HepG2 (cell line): ENCODE measurements around the gene CALR. TPM values are rescaled to one million over a fixed set of nuclear protein-coding genes. Genes with fewer than 3 reads are reported as not detected.
A peak's percentile ranks its signal among the peaks of the same experiment; 100 is the strongest.

ENCODE experiments used
- ATAC-seq: fragments of 200-7000 bp; cut with Tn5 transposase; 3 replicates; pipeline ENCODE4 v1.9.1; 2020; ENCODE audit warnings: mild to moderate bottlenecking, moderate library complexity
- BruUV-seq: library from RNA; stranded (reverse); fragments of 400-500 nt; replicated peaks from 2 replicates; lab custom pipeline; 2021; lab: Mats Ljungman, UMichigan
- CTCF ChIA-PET: fragments of 300-600 bp; formaldehyde crosslinking; extraction: SDS; loops from one replicate; lab custom pipeline; 2021; ENCODE audit warnings: low total read pairs, inconsistent platforms, low intra/inter-chr PET ratio; lab: Yijun Ruan, JAX
- POLR2A ChIA-PET: fragments of 350-600 bp; sonication (Branson Sonifier 250); formaldehyde crosslinking; loops from one replicate; lab custom pipeline; 2020; ENCODE audit warnings: antibody characterized with exemption, inconsistent platforms; lab: Yijun Ruan, JAX
- DNase-seq: peaks from one replicate; pipeline ENCODE4 v3.0.0-alpha.2; 2015; ENCODE audit warnings: low spot score
- FAIRE-seq: peaks from 3 replicates; lab custom pipeline; 2011; peaks lifted over from hg19 to GRCh38; lab: Jason Lieb, UNC
- H2AFZ ChIP-seq: one replicate; pipeline ENCODE4 v1.6.1; 2011; ENCODE audit warnings: low read length, inconsistent platforms
- H3K27ac ChIP-seq: fragments of 300-600 bp; 3 replicates; pipeline ENCODE4 v1.8.0; 2011; ENCODE audit warnings: mixed run types, mild to moderate bottlenecking, mixed read lengths, low read length, inconsistent platforms; ENCODE audit not compliant: insufficient read depth; ENCODE audit errors: extremely low read length
- H3K27me3 ChIP-seq, 2 experiments: fragments of 200-600 bp in 1 of 2; 2 replicates in 1 of 2; 3 replicates in 1 of 2; pipeline versions ENCODE4 v1.6.0 to v1.8.0; 2011; ENCODE audit warnings: low read length in 2 of 2, mild to moderate bottlenecking in 2 of 2, moderate library complexity in 2 of 2, inconsistent platforms in 1 of 2; ENCODE audit not compliant: insufficient read depth in 2 of 2, control insufficient read depth in 1 of 2
- H3K36me3 ChIP-seq, 2 experiments: fragments of 200-600 bp in 1 of 2; replicated peaks in 1 of 2; 2 replicates in 1 of 2; 3 replicates in 1 of 2; pipeline versions ENCODE4 v1.5.1 to v1.8.0; 2011; ENCODE audit warnings: low read length in 2 of 2, inconsistent platforms in 1 of 2; ENCODE audit not compliant: insufficient read depth in 2 of 2, control insufficient read depth in 1 of 2
- H3K4me1 ChIP-seq: 2 replicates; pipeline ENCODE4 v1.5.1; 2012; ENCODE audit warnings: low read length, inconsistent platforms; ENCODE audit not compliant: insufficient read depth
- H3K4me2 ChIP-seq: 2 replicates; pipeline ENCODE4 v1.6.0; 2011; ENCODE audit warnings: low read depth, low read length, inconsistent platforms
- H3K4me3 ChIP-seq, 3 experiments: fragments of 200-600 bp in 1 of 3; sonication (generic), shearing (Covaris generic) in 1 of 3; replicated peaks in 1 of 3; 2 replicates each; pipeline ENCODE4 v1.5.1; 2011 to 2016; ENCODE audit warnings: low read length in 3 of 3, inconsistent platforms in 2 of 3, low read depth in 2 of 3, mild to moderate bottlenecking in 2 of 3, control low read depth in 1 of 3, mixed read lengths in 1 of 3; ENCODE audit not compliant: insufficient read depth in 1 of 3
- H3K79me2 ChIP-seq: one replicate; pipeline ENCODE4 v1.6.1; 2011; ENCODE audit warnings: low read length, inconsistent platforms; ENCODE audit not compliant: insufficient read depth
- H3K9ac ChIP-seq: 2 replicates; pipeline ENCODE4 v1.6.0; 2011; ENCODE audit warnings: mild to moderate bottlenecking, low read depth, low read length, inconsistent platforms; ENCODE audit not compliant: insufficient read depth
- H3K9me3 ChIP-seq: 2 replicates; pipeline ENCODE4 v1.5.1; 2012; ENCODE audit warnings: mild to moderate bottlenecking, low read length
- H4K20me1 ChIP-seq: 2 replicates; pipeline ENCODE4 v1.6.0; 2011; ENCODE audit warnings: inconsistent platforms, mild to moderate bottlenecking, low read length, moderate library complexity; ENCODE audit not compliant: insufficient read depth
- FIP1L1 ChIP-seq: fragments of 200-400 bp; formaldehyde crosslinking; IDR thresholded peaks from 2 replicates; pipeline ENCODE4 v1.6.1; 2018; ENCODE audit warnings: low read depth, mild to moderate bottlenecking, low read length, moderate library complexity, borderline replicate concordance; ENCODE audit not compliant: insufficient read depth
- IRF2 ChIP-seq: IDR thresholded peaks from 2 replicates; pipeline ENCODE4 v1.6.1; 2018; ENCODE audit warnings: missing genetic modification reagents, missing compliant biosample characterization
- MXI1 ChIP-seq: IDR thresholded peaks from 3 replicates; pipeline ENCODE4 v1.6.1; 2012; ENCODE audit warnings: low read depth, low read length, inconsistent platforms, borderline replicate concordance
- NFE2 ChIP-seq: sonication (generic); formaldehyde crosslinking; IDR thresholded peaks from 2 replicates; pipeline ENCODE4 v1.4.0; 2020; ENCODE audit warnings: missing genetic modification reagents
- RXRA ChIP-seq: sonication (generic); formaldehyde crosslinking; IDR thresholded peaks from 2 replicates; pipeline ENCODE4 v1.5.1; 2020; ENCODE audit warnings: missing genetic modification reagents
- SSRP1 ChIP-seq: IDR thresholded peaks from 2 replicates; pipeline ENCODE4 v1.6.1; 2016; ENCODE audit warnings: control low read depth
- ZFP91 ChIP-seq: sonication (generic); formaldehyde crosslinking; IDR thresholded peaks from 2 replicates; pipeline ENCODE4 v1.9.0; 2022; ENCODE audit warnings: missing genetic modification reagents, mild to moderate bottlenecking, borderline replicate concordance
- ZHX1 ChIP-seq: sonication (generic); formaldehyde crosslinking; IDR thresholded peaks from 2 replicates; pipeline ENCODE4 v1.8.1; 2022; ENCODE audit warnings: low read depth, mild to moderate bottlenecking, missing genetic modification reagents
- ZNF333 ChIP-seq: sonication (generic); formaldehyde crosslinking; IDR thresholded peaks from 2 replicates; pipeline ENCODE4 v1.4.0; 2020; ENCODE audit warnings: mild to moderate bottlenecking, missing genetic modification reagents, borderline replicate concordance
- ZNF451 ChIP-seq: sonication (generic); formaldehyde crosslinking; IDR thresholded peaks from 2 replicates; pipeline ENCODE4 v1.5.0; 2020; ENCODE audit warnings: mild to moderate bottlenecking, missing genetic modification reagents
- WGBS: methylation state at CpG from one replicate; pipeline ENCODE4 v1.1.6; 2017; ENCODE audit warnings: low lambda C conversion rate; 5-methylcytosine and 5-hydroxymethylcytosine counted together
- in situ Hi-C: cut with HindIII; loops from 2 replicates; pipeline ENCODE4 v1.10.0; 2017; ENCODE audit warnings: low pct_unique_long_range_greater_than_20kb; ENCODE audit not compliant: extremely low pct_ligation_motif_present
- intact Hi-C: fragments of 100-400 bp; cut with micrococcal nuclease; formaldehyde crosslinking; loops from one replicate; pipeline ENCODE4 v1.10.0; 2022; ENCODE audit not compliant: unreplicated experiment
- polyA plus RNA-seq, 8 experiments: library from polyadenylated mRNA; depleted of rRNA in 3 of 8; stranded (reverse) in 7 of 8; unstranded in 1 of 8; fragments of >200 nt; fragmentation: Illumina TruSeq in 4 of 8; extraction: Trizol in 4 of 8; gene quantifications; 2 replicates each; pipeline versions ENCODE4 v1.2.1 to v1.2.3, GENCODE V29; 2011 to 2016; ENCODE audit warnings: low read depth in 4 of 8, missing spikeins in 1 of 8, mixed read lengths in 1 of 8; ENCODE audit not compliant: insufficient read depth in 1 of 8
- total RNA-seq, 5 experiments: library from RNA; depleted of rRNA; stranded (reverse); fragments of >200 nt; fragmentation: Illumina TruSeq; extraction: Trizol; gene quantifications; 2 replicates each; pipeline ENCODE4 v1.2.3, GENCODE V29; 2016; ENCODE audit warnings: low read depth in 1 of 5
- TF ChIP-seq, protein P1 (sequence below): sonication (generic); formaldehyde crosslinking; IDR thresholded peaks from 2 replicates; pipeline ENCODE4 v1.5.0; 2020; ENCODE audit warnings: missing genetic modification reagents
- TF ChIP-seq, protein P2 (sequence below): sonication (generic); formaldehyde crosslinking; IDR thresholded peaks from 2 replicates; pipeline ENCODE4 v1.8.0; 2022; ENCODE audit warnings: mild to moderate bottlenecking, missing genetic modification reagents, borderline replicate concordance
- TF ChIP-seq, protein P3 (sequence below): sonication (generic); formaldehyde crosslinking; IDR thresholded peaks from 2 replicates; pipeline ENCODE4 v1.8.0; 2022; ENCODE audit warnings: missing genetic modification reagents, mild to moderate bottlenecking, borderline replicate concordance

CALR gene
- total and polyA plus RNA-seq, 2 of the 13 experiments (the other 11 are each of a cell fraction or from before 2014, with no cell fraction given): 898 to 934 TPM

DNA sequence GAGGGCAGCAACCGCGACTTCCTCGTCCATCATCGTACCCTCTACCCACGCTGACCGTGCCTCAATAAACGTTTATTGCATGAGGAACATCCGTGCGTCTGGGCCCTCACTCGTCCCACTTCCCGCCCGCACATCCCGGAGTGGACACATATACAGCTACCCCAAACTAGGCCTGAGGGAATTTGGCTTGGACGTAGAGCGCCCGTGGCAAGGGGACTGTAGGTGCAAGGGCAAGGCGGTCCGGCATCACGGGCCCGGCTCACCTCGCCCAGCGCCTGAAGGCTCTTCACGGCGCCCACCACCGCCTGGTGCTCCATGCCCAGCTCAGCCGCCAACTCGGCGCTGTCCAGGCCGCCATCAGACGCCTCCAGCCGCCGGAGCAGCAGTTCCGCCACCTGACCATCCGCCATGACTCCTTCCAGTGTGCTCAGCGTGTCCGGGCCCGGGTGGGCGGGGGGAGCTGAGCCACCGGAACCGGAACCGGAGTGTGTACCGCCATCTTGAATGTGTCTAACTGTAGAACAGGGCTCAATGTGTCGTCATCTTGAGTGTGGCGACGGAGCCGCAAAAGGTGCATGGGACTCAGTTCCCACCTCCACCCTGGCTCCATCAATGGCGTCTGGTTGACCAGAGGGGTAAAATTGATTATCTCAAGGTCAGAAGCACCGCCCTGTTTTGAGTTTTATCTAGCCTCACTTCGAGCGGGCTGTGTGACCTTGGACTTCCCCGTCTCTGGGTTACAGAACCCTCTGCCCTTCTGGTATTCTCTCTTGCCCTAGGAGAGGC, 4.9 kb upstream of the CALR start, which contains the start of gene FARSA:
Gene FARSA, minus strand, starts transcription at position 425 of the 786 bp plus-strand sequence. Its CDS starts 15 bp downstream, at position 410.
- intact Hi-C loops: no loop called here
- peak within 1 kb of the TSS; percentile 59 for H3K27ac ChIP-seq
- FAIRE-seq (peak; percentile 87), ATAC-seq (peak; percentile 81), DNase-seq (peak; percentile 84)
- no peaks in the 10 kb centered on the region; a peak in 1 of 5 replicates for H3K27me3 ChIP-seq
- in situ Hi-C loops: no loop called here
- 4% methylated on average over 18 of the region's 51 CpGs for WGBS
- CTCF ChIA-PET: no interaction called here
- 0 out of 2 replicates have a peak, but pooled peaks cover 4% of the 10 kb centered on the region for H4K20me1 ChIP-seq
- H3K9ac ChIP-seq: peak within 1 kb of the TSS; percentile 81
- H2AFZ ChIP-seq: peak within 1 kb of the TSS; percentile 59
- peak within 1 kb of the TSS; percentile 92 for H3K4me2 ChIP-seq
- H3K36me3 ChIP-seq: peaks cover 6 to 16% of the 10 kb centered on the region in 2 experiments
- POLR2A ChIA-PET: interaction anchor here (0.7 to 2.9 kb wide), 9 partner anchors 12 to 913 kb away, joined by 3 to 40 read pairs (median 7); partner anchors contain the start of genes GCDH, NACC1, RAD23A and TNPO2
- peak within 1 kb of the TSS; percentile 68 to 85 (median 85) for H3K4me3 ChIP-seq
- H3K9me3 ChIP-seq: no peaks in the 10 kb centered on the region
- peaks cover 20% of the 10 kb centered on the region for H3K79me2 ChIP-seq
- TSS peak; percentile 71 for BruUV-seq
- H3K4me1 ChIP-seq: peaks cover 41% of the 10 kb centered on the region
- TF ChIP-seq ZFP91 (peak; percentile 95), NFE2 (no peak), MXI1 (peak; percentile 92; the same call in 2 of the 3 replicates), ZNF451 (CRISPR knock-in tag) (0 out of 2 replicates have a peak, but pooled peaks have one; percentile 48), SSRP1 (CRISPR knock-in tag) (0 out of 2 replicates have a peak, but pooled peaks have one; percentile 32), ZNF333 (CRISPR knock-in tag) (peak; percentile 33; the same call in 1 of the 2 replicates), IRF2 (CRISPR knock-in tag) (peak; percentile 89), FIP1L1 (no peak), RXRA (CRISPR knock-in tag) (no peak), ZHX1 (peak; percentile 84; the same call in 1 of the 2 replicates)
- TF ChIP-seq, protein P1, sequence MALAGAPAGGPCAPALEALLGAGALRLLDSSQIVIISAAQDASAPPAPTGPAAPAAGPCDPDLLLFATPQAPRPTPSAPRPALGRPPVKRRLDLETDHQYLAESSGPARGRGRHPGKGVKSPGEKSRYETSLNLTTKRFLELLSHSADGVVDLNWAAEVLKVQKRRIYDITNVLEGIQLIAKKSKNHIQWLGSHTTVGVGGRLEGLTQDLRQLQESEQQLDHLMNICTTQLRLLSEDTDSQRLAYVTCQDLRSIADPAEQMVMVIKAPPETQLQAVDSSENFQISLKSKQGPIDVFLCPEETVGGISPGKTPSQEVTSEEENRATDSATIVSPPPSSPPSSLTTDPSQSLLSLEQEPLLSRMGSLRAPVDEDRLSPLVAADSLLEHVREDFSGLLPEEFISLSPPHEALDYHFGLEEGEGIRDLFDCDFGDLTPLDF (CRISPR knock-in tag): no peak
- TF ChIP-seq, protein P2, sequence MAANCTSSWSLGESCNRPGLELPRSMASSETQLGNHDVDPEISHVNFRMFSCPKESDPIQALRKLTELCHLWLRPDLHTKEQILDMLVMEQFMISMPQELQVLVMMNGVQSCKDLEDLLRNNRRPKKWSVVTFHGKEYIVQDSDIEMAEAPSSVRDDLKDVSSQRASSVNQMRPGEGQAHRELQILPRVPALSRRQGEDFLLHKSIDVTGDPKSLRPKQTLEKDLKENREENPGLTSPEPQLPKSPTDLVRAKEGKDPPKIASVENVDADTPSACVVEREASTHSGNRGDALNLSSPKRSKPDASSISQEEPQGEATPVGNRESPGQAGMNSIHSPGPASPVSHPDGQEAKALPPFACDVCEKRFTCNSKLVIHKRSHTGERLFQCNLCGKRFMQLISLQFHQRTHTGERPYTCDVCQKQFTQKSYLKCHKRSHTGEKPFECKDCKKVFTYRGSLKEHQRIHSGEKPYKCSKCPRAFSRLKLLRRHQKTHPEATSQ (CRISPR knock-in tag): 0 out of 2 replicates have a peak, but pooled peaks have one; percentile 48
- TF ChIP-seq, protein P3, sequence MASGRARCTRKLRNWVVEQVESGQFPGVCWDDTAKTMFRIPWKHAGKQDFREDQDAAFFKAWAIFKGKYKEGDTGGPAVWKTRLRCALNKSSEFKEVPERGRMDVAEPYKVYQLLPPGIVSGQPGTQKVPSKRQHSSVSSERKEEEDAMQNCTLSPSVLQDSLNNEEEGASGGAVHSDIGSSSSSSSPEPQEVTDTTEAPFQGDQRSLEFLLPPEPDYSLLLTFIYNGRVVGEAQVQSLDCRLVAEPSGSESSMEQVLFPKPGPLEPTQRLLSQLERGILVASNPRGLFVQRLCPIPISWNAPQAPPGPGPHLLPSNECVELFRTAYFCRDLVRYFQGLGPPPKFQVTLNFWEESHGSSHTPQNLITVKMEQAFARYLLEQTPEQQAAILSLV (CRISPR knock-in tag): peak; percentile 73; the same call in 1 of the 2 replicates
